Psoas muscle (tissue), 8 donors: ENCODE results near the gene HMG20B. TPM values are rescaled to one million over a fixed set of nuclear protein-coding genes. Genes with fewer than 3 reads are reported as not detected.

ENCODE experiments used
- ATAC-seq, 4 donors: fragments of 200-7000 bp; cut with Tn5 transposase; one replicate each; pipeline ENCODE4 v1.9.1; 2020; ENCODE audit warnings: moderate library complexity in 3 of 4, mild to moderate bottlenecking in 2 of 4
- DNase-seq, 2 donors: peaks; one replicate each; pipeline ENCODE4 v3.0.0-alpha.2; 2020
- H3K27ac ChIP-seq: fragments of 200-600 bp; one replicate; pipeline ENCODE4 v1.8.0; 2022
- H3K27me3 ChIP-seq, 3 donors: fragments of 200-600 bp in 1 of 3; one replicate each; pipeline versions ENCODE4 v1.6.1 to v1.8.0; 2013 to 2022; ENCODE audit warnings: low read length in 2 of 3, mild to moderate bottlenecking in 2 of 3, moderate library complexity in 1 of 3; ENCODE audit not compliant: insufficient read depth in 3 of 3
- H3K36me3 ChIP-seq, 2 donors: fragments of 200-600 bp in 1 of 2; one replicate each; pipeline versions ENCODE4 v1.6.1 to v1.8.0; 2013 to 2022; ENCODE audit warnings: low read depth in 1 of 2, mild to moderate bottlenecking in 1 of 2, moderate library complexity in 1 of 2; ENCODE audit not compliant: insufficient read depth in 1 of 2
- H3K4me1 ChIP-seq: fragments of 200-600 bp; one replicate; pipeline ENCODE4 v1.8.0; 2022
- H3K4me3 ChIP-seq: fragments of 200-600 bp; one replicate; pipeline ENCODE4 v1.8.0; 2022; ENCODE audit warnings: mild to moderate bottlenecking
- H3K9me3 ChIP-seq: fragments of 200-600 bp; one replicate; pipeline ENCODE4 v1.8.0; 2022
- WGBS, 3 donors: extraction: QIAGEN DNeasy Blood & Tissue Kit; methylation state at CpG; one replicate each; pipeline versions ENCODE4 v1.1.6 to v1.1.7; 2013; 5-methylcytosine and 5-hydroxymethylcytosine counted together
- intact Hi-C, 2 donors: fragments of 100-400 bp; cut with DNase I; formaldehyde crosslinking; loops; one replicate each; pipeline versions ENCODE4 v1.11.0 to v1.14.2; 2022
- polyA plus RNA-seq, 3 donors: library from polyadenylated mRNA; stranded (reverse); fragments of 200-250 nt; gene quantifications; one replicate each; pipeline ENCODE4 v1.2.3, GENCODE V29; 2013
- total RNA-seq, 4 donors: library from RNA; stranded (reverse); fragmentation: NEBNext Ultra II Directional in 2 of 4; extraction: Animal tissue kit (Norgen Biotek cat#: 25700) in 2 of 4; gene quantifications; one replicate each; pipeline versions ENCODE4 v1.2.1 to v1.2.4, GENCODE V29; 2021 to 2023
- TF ChIP-seq, protein P1 (sequence below): fragments of 200-600 bp; IDR thresholded peaks from one replicate; pipeline ENCODE4 v1.8.0; 2022; ENCODE audit warnings: antibody characterized with exemption
- donor health status: healthy with polysubstance abuse.
- donor health status: DM: no; HTN: no; CAD: no; lungs with moderate emphysema.
- donor health status: Bipolar disorder and iron deficiency.
- donor health status: healthy.
- donor health status: DM: yes; HTN: yes; CAD: no.
- donor health status: DM: no; HTN: no; CAD: no.
- donor health status: DM: no; HTN: no; CAD: no.
- donor health status: DM: yes; HTN: yes; CAD: no.

The HMG20B gene
- total and polyA plus RNA-seq, 7 donors, result 14.3 to 27.2 (median 24.7) TPM

DNA sequence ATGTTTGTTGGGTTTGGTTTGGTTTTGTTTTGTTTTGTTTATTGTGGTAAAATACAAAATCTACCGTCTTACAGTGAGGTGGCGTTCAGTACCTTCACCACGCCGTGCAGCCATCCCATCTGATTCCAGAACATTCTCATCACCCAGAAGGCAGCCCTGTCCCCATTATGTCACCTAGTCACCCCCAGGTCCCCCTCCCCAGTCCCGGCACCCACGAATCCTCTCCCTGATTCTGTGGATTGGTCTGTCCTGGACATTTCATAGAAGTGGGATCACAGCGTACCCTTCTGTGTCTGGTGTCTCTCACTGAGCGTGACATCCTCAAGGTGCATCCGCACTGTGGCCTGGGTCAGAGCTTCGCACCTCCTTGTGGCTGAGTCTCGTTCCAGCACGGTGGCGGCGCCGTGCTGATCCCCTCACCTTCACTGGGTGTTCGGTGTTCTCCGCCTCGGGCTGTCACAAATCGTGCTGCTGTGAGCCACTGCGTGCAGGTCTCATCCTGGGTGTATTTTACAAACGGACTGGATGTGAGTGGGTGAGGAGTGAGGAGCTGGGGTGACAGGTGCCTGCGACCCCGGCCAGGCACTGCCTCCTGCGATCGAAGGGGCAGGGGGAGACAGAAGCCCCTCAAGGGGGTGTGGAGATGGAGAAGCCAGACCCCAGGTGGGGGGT, 34.4 kb upstream of the HMG20B start:
- DNase-seq (no peak), ATAC-seq (no peak)
- Histone ChIP-seq H3K27me3 (no peaks in the 10 kb centered on the region), H3K9me3 (no peaks in the 10 kb centered on the region), H3K36me3 (peaks cover 3 to 34% of the 10 kb centered on the region in 2 donors), H3K4me1 (no peaks in the 10 kb centered on the region), H3K27ac (no peak overlapping the region), H3K4me3 (no peak overlapping the region)
- 80 to 87% (median 81%) methylated on average over 22 to 25 of the region's 25 CpGs for WGBS, 3 donors
- intact Hi-C loops, result no loop called here
- TF ChIP-seq, protein P1, sequence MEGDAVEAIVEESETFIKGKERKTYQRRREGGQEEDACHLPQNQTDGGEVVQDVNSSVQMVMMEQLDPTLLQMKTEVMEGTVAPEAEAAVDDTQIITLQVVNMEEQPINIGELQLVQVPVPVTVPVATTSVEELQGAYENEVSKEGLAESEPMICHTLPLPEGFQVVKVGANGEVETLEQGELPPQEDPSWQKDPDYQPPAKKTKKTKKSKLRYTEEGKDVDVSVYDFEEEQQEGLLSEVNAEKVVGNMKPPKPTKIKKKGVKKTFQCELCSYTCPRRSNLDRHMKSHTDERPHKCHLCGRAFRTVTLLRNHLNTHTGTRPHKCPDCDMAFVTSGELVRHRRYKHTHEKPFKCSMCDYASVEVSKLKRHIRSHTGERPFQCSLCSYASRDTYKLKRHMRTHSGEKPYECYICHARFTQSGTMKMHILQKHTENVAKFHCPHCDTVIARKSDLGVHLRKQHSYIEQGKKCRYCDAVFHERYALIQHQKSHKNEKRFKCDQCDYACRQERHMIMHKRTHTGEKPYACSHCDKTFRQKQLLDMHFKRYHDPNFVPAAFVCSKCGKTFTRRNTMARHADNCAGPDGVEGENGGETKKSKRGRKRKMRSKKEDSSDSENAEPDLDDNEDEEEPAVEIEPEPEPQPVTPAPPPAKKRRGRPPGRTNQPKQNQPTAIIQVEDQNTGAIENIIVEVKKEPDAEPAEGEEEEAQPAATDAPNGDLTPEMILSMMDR, result no peak

DNA sequence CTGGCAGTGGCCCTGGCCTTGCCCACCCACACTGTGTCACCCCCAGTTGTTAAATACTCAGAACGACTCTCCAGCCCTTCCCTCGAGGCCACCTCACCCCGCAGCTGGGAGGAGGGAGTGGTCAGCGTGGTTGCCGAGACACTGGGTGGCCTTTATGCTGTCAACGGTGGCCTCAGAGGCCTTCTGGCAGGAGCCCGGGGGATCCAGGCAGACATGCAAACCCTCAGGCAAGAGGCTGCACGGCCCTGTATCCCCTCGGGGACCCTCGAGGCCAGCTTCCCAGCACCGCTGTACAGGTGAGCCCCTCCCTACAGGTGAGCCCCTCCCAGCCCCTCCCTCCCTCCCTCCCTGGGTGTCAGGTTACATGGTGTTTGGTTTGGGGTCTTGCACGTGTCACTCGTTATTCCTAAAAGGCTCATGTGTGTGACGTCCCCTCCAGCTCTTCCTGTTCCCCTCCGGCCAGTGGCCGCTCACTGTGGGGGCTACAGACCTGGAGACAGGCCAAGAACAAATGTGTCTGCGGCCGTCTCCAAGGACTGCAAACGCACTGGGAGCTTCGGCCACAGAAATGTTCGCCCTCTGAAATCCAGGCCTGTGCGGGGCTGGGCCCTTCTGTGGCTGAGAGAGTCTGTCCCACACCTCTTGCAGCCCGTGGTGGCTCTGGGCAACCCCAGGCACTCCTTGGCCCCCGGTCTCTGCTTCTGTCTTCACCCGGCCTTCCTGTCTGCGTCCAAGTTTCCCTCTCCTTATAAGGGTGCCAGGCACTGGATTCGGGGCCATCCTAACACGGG, 33.6 kb upstream of the HMG20B start, which contains the start of gene TEKTIP1:
TSS of gene TEKTIP1 (plus strand) at position 210 of the 791 bp plus-strand sequence. CDS start at position 214, 4 bp downstream.
- DNase-seq (no peak), ATAC-seq (peak in 2 of 4 donors; percentile 6 to 13)
- no peak within 1 kb of the TSS for H3K27ac ChIP-seq
- TF ChIP-seq, protein P1, result no peak
- 62 to 68% (median 65%) methylated on average over 25 to 28 of the region's 28 CpGs for WGBS, 3 donors
- no peak within 1 kb of the TSS for H3K4me3 ChIP-seq
- peaks cover 3 to 26% of the 10 kb centered on the region in 2 donors for H3K36me3 ChIP-seq
- no peaks in the 10 kb centered on the region for H3K27me3 ChIP-seq
- intact Hi-C loops, result no loop called here
- H3K9me3 ChIP-seq, result no peaks in the 10 kb centered on the region
- no peaks in the 10 kb centered on the region for H3K4me1 ChIP-seq

DNA sequence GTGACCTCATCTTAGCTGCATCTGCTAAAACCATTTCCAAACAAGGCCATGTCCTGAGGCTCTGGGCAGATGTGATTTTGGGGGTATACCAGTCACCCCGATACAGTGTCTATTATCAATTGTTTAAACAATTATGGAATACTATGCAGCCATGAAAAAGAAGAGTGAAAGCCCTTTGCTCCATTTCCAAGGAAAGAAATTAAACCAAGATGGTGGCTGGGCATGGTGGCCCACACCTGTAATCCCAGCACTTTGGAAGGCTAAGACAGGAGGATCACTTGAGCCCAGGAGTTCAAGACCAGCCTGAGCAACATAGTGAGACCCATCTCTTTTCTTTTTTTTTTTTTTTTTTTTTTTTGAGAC, 33.0 kb upstream of the HMG20B start:
- ATAC-seq, result no peak
- Histone ChIP-seq H3K4me1 (no peaks in the 10 kb centered on the region), H3K27ac (no peak overlapping the region), H3K9me3 (no peaks in the 10 kb centered on the region), H3K4me3 (no peak overlapping the region), H3K36me3 (peaks cover 3 to 21% of the 10 kb centered on the region in 2 donors), H3K27me3 (no peaks in the 10 kb centered on the region)
- 93 to 100% (median 97%) methylated on average over 1 of the region's 1 CpG for WGBS, 3 donors
- TF ChIP-seq, protein P1, result no peak
- no peak for DNase-seq
- intact Hi-C loops, result no loop called here

DNA sequence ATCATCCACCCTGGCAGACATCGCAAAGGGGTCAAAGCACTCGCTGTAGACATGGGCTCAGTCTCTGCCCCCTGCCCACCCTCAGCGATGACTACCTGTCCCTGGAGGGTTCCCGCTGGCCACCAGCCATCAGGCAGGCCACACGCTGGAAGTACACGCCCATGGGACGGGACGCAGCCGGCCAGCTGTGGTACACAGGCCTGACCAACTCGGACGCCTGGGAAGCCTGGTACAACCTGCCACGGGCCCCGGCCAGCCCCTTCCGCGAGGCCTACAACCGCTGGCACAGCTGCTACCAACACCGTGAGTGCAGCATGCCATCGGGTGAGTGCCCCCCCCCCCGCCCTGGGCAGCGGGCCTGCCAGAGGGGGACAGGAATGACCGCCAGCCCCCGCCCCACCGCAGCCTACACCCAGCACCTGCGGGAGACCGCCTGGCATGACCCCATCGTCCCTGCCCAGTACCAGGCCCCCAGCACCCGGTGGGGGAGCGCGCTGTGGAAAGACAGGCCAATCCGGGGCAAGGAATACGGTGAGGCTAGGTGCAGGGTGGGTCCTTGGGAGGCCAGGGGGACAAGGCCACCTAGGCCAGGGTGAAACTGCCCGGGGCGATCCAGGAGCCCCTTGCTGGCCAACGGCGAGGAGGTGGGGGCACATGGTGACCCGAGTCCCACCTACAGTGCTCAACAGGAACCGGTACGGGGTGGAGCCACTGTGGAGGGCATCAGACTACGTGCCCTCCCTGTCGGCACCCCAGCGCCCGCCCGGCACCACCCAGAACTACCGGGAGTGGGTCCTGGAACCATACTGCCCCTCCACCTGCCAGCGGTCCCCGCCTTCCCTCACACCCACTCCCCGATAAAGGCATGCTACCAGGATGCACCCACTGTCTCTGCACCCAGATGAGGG, 29.3 kb upstream of the HMG20B start:
- DNase-seq (peak; percentile 47 to 77), ATAC-seq (peak in 2 of 4 donors; percentile 8 to 18)
- H3K4me1 ChIP-seq, result no peaks in the 10 kb centered on the region
- H3K27me3 ChIP-seq, result no peaks in the 10 kb centered on the region
- intact Hi-C loops, result loop anchor here (2.0 kb wide), 1 partner anchor 75 kb away; no protein-coding TSS in a partner anchor
- no peaks in the 10 kb centered on the region for H3K9me3 ChIP-seq
- H3K4me3 ChIP-seq, result no peak overlapping the region
- H3K27ac ChIP-seq, result no peak overlapping the region
- WGBS, 3 donors, result 55 to 72% (median 57%) methylated on average over 37 to 47 of the region's 47 CpGs
- TF ChIP-seq, protein P1, result no peak
- peaks cover 0 to 13% of the 10 kb centered on the region in 2 donors for H3K36me3 ChIP-seq
